AG09309 (cell line): ENCODE results near the gene MCM9.

Experiments used
- DNase-seq: peaks from one replicate; pipeline ENCODE4 v3.0.0-alpha.2; 2010; ENCODE audit warnings: low read depth
- H3K4me3 ChIP-seq: 2 replicates; pipeline ENCODE4 v1.5.1; 2011; ENCODE audit warnings: mild to moderate bottlenecking, low read depth, low read length, moderate library complexity; ENCODE audit not compliant: control insufficient read depth
- TF ChIP-seq, protein P1 (sequence below): IDR thresholded peaks from 2 replicates; pipeline ENCODE4 v1.5.1; 2011; ENCODE audit warnings: mild to moderate bottlenecking, low read depth, low read length, inconsistent platforms; ENCODE audit not compliant: insufficient read depth, control insufficient read depth; ENCODE audit errors: missing control alignments

The MCM9 gene

GRCh38 chr6:118892355-118892991, 42.5 kb downstream of the MCM9 start:
- H3K4me3 ChIP-seq, result peak overlapping the region; percentile 54
- TF ChIP-seq, protein P1, sequence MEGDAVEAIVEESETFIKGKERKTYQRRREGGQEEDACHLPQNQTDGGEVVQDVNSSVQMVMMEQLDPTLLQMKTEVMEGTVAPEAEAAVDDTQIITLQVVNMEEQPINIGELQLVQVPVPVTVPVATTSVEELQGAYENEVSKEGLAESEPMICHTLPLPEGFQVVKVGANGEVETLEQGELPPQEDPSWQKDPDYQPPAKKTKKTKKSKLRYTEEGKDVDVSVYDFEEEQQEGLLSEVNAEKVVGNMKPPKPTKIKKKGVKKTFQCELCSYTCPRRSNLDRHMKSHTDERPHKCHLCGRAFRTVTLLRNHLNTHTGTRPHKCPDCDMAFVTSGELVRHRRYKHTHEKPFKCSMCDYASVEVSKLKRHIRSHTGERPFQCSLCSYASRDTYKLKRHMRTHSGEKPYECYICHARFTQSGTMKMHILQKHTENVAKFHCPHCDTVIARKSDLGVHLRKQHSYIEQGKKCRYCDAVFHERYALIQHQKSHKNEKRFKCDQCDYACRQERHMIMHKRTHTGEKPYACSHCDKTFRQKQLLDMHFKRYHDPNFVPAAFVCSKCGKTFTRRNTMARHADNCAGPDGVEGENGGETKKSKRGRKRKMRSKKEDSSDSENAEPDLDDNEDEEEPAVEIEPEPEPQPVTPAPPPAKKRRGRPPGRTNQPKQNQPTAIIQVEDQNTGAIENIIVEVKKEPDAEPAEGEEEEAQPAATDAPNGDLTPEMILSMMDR, result no peak
- no peak for DNase-seq

DNA sequence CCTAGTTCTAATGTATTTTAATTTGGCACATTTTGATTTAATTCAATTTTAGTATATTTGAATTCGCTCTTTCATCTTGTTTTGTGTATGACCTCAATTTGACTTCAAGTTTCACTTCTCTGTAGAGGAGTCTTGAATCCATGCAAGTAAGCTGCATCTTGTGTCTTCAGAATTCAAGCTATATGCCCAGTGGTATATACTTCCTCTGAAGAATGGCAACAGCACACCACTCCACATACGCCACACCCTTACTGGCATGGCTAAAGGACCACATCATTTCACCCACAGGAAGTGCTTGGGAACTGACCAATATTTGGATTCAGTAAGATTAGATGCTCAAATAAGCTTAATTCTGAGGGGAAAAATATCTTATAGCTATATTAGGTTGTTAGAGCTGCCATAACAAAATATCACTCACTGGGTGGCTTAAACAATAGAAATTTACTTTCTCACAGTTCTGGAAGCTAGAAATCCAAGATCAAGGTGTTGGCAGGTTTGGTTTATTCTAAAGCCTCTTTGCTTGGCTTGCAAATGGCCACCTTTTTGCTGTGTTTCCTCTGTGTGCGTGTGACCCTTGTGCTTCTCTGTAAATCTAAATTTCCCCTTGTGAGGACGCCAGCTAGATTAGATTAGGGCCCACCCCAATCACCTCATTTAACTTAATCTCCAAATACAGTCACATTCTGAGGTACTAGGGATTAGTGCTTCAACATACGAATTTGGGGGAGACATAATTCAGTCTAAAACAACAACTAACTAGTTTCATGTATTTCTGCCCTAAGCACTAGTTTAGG, 43.8 kb downstream of the MCM9 start:
- no peak overlapping the region for H3K4me3 ChIP-seq
- TF ChIP-seq, protein P1, result no peak
- DNase-seq, result no peak

GRCh38 chr6:118889163-118889562, 45.8 kb downstream of the MCM9 start:
- TF ChIP-seq, protein P1, result no peak
- H3K4me3 ChIP-seq, result no peak overlapping the region
- DNase-seq, result no peak

GRCh38 chr6:118886641-118887040, 48.3 kb downstream of the MCM9 start:
- TF ChIP-seq, protein P1, result no peak
- DNase-seq, result no peak
- H3K4me3 ChIP-seq, result no peak overlapping the region

DNA sequence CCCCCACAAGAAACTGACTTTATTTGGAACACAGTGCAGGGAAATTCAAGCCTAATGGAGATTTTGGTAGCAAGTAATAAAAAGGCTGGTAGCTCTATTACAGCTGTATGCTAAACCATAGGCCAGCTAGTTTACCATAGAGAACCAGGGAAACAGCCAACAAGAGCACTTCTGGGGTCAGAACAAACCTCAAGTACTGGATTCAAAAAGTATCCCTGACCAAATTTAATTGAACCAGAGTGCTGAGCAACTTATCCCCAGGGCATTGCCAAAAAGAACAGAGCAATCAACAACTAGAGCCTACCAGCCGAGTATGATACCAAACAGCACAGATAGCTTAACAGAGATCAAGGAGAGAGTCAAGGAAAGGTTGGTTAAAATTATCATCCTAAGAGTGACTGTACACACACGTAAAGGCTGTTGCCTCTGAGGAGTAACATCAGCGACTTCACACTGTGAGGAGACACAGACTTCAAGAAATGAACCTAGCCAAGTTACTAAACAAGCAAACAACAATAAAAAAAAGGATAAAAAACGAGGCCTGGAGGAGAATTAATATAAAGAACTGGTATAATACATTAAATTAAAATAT, 52.5 kb downstream of the MCM9 start:
- no peak for DNase-seq
- TF ChIP-seq, protein P1, result no peak
- no peak overlapping the region for H3K4me3 ChIP-seq

- H3K4me3 ChIP-seq, result no peak overlapping the region
- no peak for DNase-seq
- TF ChIP-seq, protein P1, result no peak
These were observed 53.3 kb downstream of the MCM9 start for GRCh38 chr6:118881440-118882313.
